HEK293 (cell line): ENCODE data around the gene SYNGR3.

Source experiments
- GFI1B ChIP-seq: fragments of 450-650 bp; formaldehyde crosslinking; IDR thresholded peaks from 2 replicates; pipeline ENCODE4 v1.5.1; 2016; ENCODE audit warnings: missing biosample characterization, missing genetic modification characterization
- GLI2 ChIP-seq: fragments of 450-650 bp; formaldehyde crosslinking; IDR thresholded peaks from 2 replicates; pipeline ENCODE4; 2017; ENCODE audit warnings: missing biosample characterization, missing genetic modification characterization, low read depth, borderline replicate concordance
- KLF10 ChIP-seq: fragments of 450-650 bp; IDR thresholded peaks from 2 replicates; pipeline ENCODE4 v1.5.1; 2018; ENCODE audit warnings: missing biosample characterization, mild to moderate bottlenecking, missing genetic modification characterization
- OVOL3 ChIP-seq: fragments of 450-650 bp; formaldehyde crosslinking; IDR thresholded peaks from 2 replicates; pipeline ENCODE4 v1.5.1; 2016; ENCODE audit warnings: missing biosample characterization, missing genetic modification characterization
- SETDB1 ChIP-seq: IDR thresholded peaks from one replicate; pipeline ENCODE4 v1.6.1; 2017; ENCODE audit warnings: mild to moderate bottlenecking, low read length, moderate library complexity, mixed read lengths; ENCODE audit not compliant: insufficient read length
- SP3 ChIP-seq: fragments of 450-650 bp; formaldehyde crosslinking; IDR thresholded peaks from 2 replicates; pipeline ENCODE4 v1.5.1; 2016; ENCODE audit warnings: missing biosample characterization, missing genetic modification characterization
- ZBTB48 ChIP-seq: fragments of 450-650 bp; formaldehyde crosslinking; IDR thresholded peaks from 2 replicates; pipeline ENCODE4 v1.5.1; 2016; ENCODE audit warnings: missing biosample characterization, missing genetic modification characterization
- ZBTB8A ChIP-seq: fragments of 450-650 bp; formaldehyde crosslinking; IDR thresholded peaks from 2 replicates; pipeline ENCODE4 v1.5.1; 2016; ENCODE audit warnings: missing biosample characterization, missing genetic modification characterization
- ZFHX2 ChIP-seq: fragments of 450-650 bp; formaldehyde crosslinking; conservative IDR thresholded peaks from 2 replicates; pipeline ENCODE4 v1.5.1; 2016; ENCODE audit warnings: missing biosample characterization, missing genetic modification characterization
- ZFP41 ChIP-seq: fragments of 450-650 bp; formaldehyde crosslinking; IDR thresholded peaks from 2 replicates; pipeline ENCODE4 v1.5.1; 2016; ENCODE audit warnings: missing biosample characterization, missing genetic modification characterization, borderline replicate concordance
- ZFP69B ChIP-seq: fragments of 450-650 bp; formaldehyde crosslinking; IDR thresholded peaks from 2 replicates; pipeline ENCODE4 v1.5.1; 2016; ENCODE audit warnings: missing biosample characterization, missing genetic modification characterization
- ZNF140 ChIP-seq: fragments of 450-650 bp; formaldehyde crosslinking; IDR thresholded peaks from 2 replicates; pipeline ENCODE4 v1.5.1; 2016; ENCODE audit warnings: missing biosample characterization, missing genetic modification characterization
- ZNF157 ChIP-seq: fragments of 450-650 bp; formaldehyde crosslinking; IDR thresholded peaks from 2 replicates; pipeline ENCODE4 v1.5.1; 2016; ENCODE audit warnings: missing biosample characterization, missing genetic modification characterization
- ZNF169 ChIP-seq: fragments of 450-650 bp; formaldehyde crosslinking; IDR thresholded peaks from 2 replicates; pipeline ENCODE4 v1.5.1; 2016; ENCODE audit warnings: missing biosample characterization, missing genetic modification characterization
- ZNF175 ChIP-seq: fragments of 450-650 bp; formaldehyde crosslinking; IDR thresholded peaks from 2 replicates; pipeline ENCODE4 v1.5.1; 2016; ENCODE audit warnings: missing biosample characterization, missing genetic modification characterization
- ZNF211 ChIP-seq: fragments of 450-650 bp; formaldehyde crosslinking; IDR thresholded peaks from 2 replicates; pipeline ENCODE4 v1.5.1; 2016; ENCODE audit warnings: low read depth, missing biosample characterization, missing genetic modification characterization
- ZNF214 ChIP-seq: fragments of 450-650 bp; formaldehyde crosslinking; IDR thresholded peaks from 2 replicates; pipeline ENCODE4 v1.5.1; 2017; ENCODE audit warnings: missing biosample characterization, mild to moderate bottlenecking, missing genetic modification characterization, borderline replicate concordance
- ZNF302 ChIP-seq: fragments of 450-650 bp; formaldehyde crosslinking; IDR thresholded peaks from 2 replicates; pipeline ENCODE4 v1.5.1; 2016; ENCODE audit warnings: missing biosample characterization, missing genetic modification characterization, low read depth
- ZNF366 ChIP-seq: fragments of 450-650 bp; formaldehyde crosslinking; conservative IDR thresholded peaks from 2 replicates; pipeline ENCODE4 v1.5.1; 2016; ENCODE audit warnings: missing biosample characterization, missing genetic modification characterization
- ZNF404 ChIP-seq: fragments of 450-650 bp; formaldehyde crosslinking; IDR thresholded peaks from 2 replicates; pipeline ENCODE4 v1.5.1; 2017; ENCODE audit warnings: missing biosample characterization, missing genetic modification characterization
- ZNF423 ChIP-seq: fragments of 450-650 bp; formaldehyde crosslinking; IDR thresholded peaks from 2 replicates; pipeline ENCODE4 v1.5.1; 2016; ENCODE audit warnings: missing biosample characterization, missing genetic modification characterization
- ZNF544 ChIP-seq: fragments of 450-650 bp; formaldehyde crosslinking; IDR thresholded peaks from 2 replicates; pipeline ENCODE4 v1.5.0; 2017; ENCODE audit warnings: missing biosample characterization, missing genetic modification characterization
- ZNF585B ChIP-seq: fragments of 450-650 bp; formaldehyde crosslinking; IDR thresholded peaks from 2 replicates; pipeline ENCODE4 v1.5.1; 2016; ENCODE audit warnings: missing biosample characterization, missing genetic modification characterization
- ZNF621 ChIP-seq: fragments of 450-650 bp; formaldehyde crosslinking; IDR thresholded peaks from 2 replicates; pipeline ENCODE4 v1.5.1; 2017; ENCODE audit warnings: missing biosample characterization, missing genetic modification characterization
- ZNF623 ChIP-seq: fragments of 450-650 bp; formaldehyde crosslinking; IDR thresholded peaks from 2 replicates; pipeline ENCODE4 v1.5.1; 2016; ENCODE audit warnings: missing biosample characterization, missing genetic modification characterization
- ZNF626 ChIP-seq: fragments of 450-650 bp; sonication (Bioruptor Pico); formaldehyde crosslinking; IDR thresholded peaks from 2 replicates; pipeline ENCODE4 v1.5.1; 2018; ENCODE audit warnings: missing biosample characterization, missing genetic modification characterization, inconsistent platforms
- ZNF658 ChIP-seq: fragments of 450-650 bp; formaldehyde crosslinking; IDR thresholded peaks from 2 replicates; pipeline ENCODE4; 2016; ENCODE audit warnings: missing biosample characterization, missing genetic modification characterization
- ZNF830 ChIP-seq: fragments of 450-650 bp; IDR thresholded peaks from 2 replicates; pipeline ENCODE4 v1.5.0; 2018; ENCODE audit warnings: missing biosample characterization, missing genetic modification characterization, low read depth, mild to moderate bottlenecking, moderate library complexity
- ZNF837 ChIP-seq: fragments of 450-650 bp; formaldehyde crosslinking; IDR thresholded peaks from 2 replicates; pipeline ENCODE4 v1.5.1; 2016; ENCODE audit warnings: missing biosample characterization, missing genetic modification characterization
- TF ChIP-seq, protein P1 (sequence below): fragments of 450-650 bp; formaldehyde crosslinking; IDR thresholded peaks from 2 replicates; pipeline ENCODE4 v1.5.1; 2016; ENCODE audit warnings: missing biosample characterization, missing genetic modification characterization
- TF ChIP-seq, protein P2 (sequence below): fragments of 450-650 bp; formaldehyde crosslinking; IDR thresholded peaks from 2 replicates; pipeline ENCODE4 v1.5.0; 2017; ENCODE audit warnings: missing biosample characterization, missing genetic modification characterization, borderline replicate concordance
- TF ChIP-seq, protein P3 (sequence below): fragments of 450-650 bp; formaldehyde crosslinking; IDR thresholded peaks from 2 replicates; pipeline ENCODE4 v1.5.1; 2016; ENCODE audit warnings: missing biosample characterization, missing genetic modification characterization
- TF ChIP-seq, protein P4 (sequence below): fragments of 450-650 bp; formaldehyde crosslinking; IDR thresholded peaks from 2 replicates; pipeline ENCODE4 v1.5.1; 2016; ENCODE audit warnings: missing biosample characterization, missing genetic modification characterization
- TF ChIP-seq, protein P5 (sequence below): fragments of 450-650 bp; formaldehyde crosslinking; IDR thresholded peaks from 2 replicates; pipeline ENCODE4 v1.5.1; 2017; ENCODE audit warnings: missing biosample characterization, missing genetic modification characterization

SYNGR3 gene

DNA sequence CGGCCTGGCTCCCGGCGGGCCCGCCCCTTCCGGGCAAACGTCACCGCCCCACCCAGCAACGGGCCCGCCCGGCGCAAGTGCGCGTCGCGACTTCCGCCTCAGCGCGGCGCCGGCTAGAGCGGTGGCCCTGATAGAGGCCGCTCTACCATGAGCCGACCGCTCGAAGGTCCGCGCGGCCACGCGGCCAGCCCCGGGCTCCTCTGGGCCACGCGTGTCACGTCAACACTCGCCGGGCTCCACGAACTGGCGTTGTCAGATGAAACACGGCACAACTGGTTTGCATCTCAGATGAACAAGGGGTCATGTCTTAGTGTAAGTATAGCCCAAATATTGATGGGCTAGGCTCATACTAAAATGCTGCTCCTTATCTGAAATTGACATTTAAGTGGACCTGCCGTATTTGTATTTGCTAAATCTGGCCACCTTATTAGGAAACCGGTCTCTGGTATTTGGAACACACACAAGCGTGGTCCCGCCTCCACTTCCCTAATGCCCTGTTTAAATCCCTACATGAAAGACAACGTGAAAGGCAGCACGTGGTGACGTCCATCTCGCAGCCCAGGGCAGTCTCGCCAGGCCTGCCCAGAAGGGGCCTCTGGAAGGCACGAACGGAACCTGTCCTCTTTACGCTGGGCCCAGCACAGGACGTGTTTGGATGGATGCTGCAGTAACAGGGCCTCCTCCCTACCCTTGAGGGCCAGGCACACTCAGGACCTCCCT, 20.2 kb downstream of the SYNGR3 start, which contains the start of gene ZNF598 (continued):
- TF ChIP-seq, protein P1, sequence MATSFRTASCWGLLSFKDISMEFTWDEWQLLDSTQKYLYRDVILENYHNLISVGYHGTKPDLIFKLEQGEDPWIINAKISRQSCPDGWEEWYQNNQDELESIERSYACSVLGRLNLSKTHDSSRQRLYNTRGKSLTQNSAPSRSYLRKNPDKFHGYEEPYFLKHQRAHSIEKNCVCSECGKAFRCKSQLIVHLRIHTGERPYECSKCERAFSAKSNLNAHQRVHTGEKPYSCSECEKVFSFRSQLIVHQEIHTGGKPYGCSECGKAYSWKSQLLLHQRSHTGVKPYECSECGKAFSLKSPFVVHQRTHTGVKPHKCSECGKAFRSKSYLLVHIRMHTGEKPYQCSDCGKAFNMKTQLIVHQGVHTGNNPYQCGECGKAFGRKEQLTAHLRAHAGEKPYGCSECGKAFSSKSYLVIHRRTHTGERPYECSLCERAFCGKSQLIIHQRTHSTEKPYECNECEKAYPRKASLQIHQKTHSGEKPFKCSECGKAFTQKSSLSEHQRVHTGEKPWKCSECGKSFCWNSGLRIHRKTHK (tag by site-specific recombination): no peak
- no peak for TF ChIP-seq ZNF621 (tag by site-specific recombination)
- no peak for TF ChIP-seq ZFP41
- no peak for TF ChIP-seq ZNF623 (tag by site-specific recombination)
- TF ChIP-seq SETDB1: no peak
- no peak for TF ChIP-seq ZNF157 (tag by site-specific recombination)
- TF ChIP-seq, protein P2, sequence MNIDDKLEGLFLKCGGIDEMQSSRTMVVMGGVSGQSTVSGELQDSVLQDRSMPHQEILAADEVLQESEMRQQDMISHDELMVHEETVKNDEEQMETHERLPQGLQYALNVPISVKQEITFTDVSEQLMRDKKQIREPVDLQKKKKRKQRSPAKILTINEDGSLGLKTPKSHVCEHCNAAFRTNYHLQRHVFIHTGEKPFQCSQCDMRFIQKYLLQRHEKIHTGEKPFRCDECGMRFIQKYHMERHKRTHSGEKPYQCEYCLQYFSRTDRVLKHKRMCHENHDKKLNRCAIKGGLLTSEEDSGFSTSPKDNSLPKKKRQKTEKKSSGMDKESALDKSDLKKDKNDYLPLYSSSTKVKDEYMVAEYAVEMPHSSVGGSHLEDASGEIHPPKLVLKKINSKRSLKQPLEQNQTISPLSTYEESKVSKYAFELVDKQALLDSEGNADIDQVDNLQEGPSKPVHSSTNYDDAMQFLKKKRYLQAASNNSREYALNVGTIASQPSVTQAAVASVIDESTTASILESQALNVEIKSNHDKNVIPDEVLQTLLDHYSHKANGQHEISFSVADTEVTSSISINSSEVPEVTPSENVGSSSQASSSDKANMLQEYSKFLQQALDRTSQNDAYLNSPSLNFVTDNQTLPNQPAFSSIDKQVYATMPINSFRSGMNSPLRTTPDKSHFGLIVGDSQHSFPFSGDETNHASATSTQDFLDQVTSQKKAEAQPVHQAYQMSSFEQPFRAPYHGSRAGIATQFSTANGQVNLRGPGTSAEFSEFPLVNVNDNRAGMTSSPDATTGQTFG (tag by site-specific recombination): no peak
- TF ChIP-seq ZNF366 (tag by site-specific recombination): no peak
- TF ChIP-seq ZNF211 (tag by site-specific recombination): no peak
- TF ChIP-seq ZNF544 (tag by site-specific recombination): no peak
- TF ChIP-seq, protein P3, sequence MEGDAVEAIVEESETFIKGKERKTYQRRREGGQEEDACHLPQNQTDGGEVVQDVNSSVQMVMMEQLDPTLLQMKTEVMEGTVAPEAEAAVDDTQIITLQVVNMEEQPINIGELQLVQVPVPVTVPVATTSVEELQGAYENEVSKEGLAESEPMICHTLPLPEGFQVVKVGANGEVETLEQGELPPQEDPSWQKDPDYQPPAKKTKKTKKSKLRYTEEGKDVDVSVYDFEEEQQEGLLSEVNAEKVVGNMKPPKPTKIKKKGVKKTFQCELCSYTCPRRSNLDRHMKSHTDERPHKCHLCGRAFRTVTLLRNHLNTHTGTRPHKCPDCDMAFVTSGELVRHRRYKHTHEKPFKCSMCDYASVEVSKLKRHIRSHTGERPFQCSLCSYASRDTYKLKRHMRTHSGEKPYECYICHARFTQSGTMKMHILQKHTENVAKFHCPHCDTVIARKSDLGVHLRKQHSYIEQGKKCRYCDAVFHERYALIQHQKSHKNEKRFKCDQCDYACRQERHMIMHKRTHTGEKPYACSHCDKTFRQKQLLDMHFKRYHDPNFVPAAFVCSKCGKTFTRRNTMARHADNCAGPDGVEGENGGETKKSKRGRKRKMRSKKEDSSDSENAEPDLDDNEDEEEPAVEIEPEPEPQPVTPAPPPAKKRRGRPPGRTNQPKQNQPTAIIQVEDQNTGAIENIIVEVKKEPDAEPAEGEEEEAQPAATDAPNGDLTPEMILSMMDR (tag by site-specific recombination): no peak
- TF ChIP-seq ZBTB8A (tag by site-specific recombination): peak; percentile 53; the same call in 1 of the 2 replicates
- no peak for TF ChIP-seq ZNF658 (tag by site-specific recombination)
- TF ChIP-seq ZNF830 (tag by site-specific recombination): no peak
- TF ChIP-seq ZNF423: no peak
- TF ChIP-seq ZNF175 (tag by site-specific recombination): no peak
- TF ChIP-seq ZNF837 (tag by site-specific recombination): no peak
- no peak for TF ChIP-seq ZNF169
- TF ChIP-seq ZNF214: no peak
- TF ChIP-seq ZBTB48 (tag by site-specific recombination): 0 out of 2 replicates have a peak, but pooled peaks have one; percentile 27
- TF ChIP-seq GFI1B: no peak
- TF ChIP-seq ZNF140: no peak
- no peak for TF ChIP-seq GLI2 (tag by site-specific recombination)
- TF ChIP-seq KLF10 (tag by site-specific recombination): peak; percentile 57; the same call in 1 of the 2 replicates
- peak; percentile 62 for TF ChIP-seq SP3
- TF ChIP-seq, protein P4, sequence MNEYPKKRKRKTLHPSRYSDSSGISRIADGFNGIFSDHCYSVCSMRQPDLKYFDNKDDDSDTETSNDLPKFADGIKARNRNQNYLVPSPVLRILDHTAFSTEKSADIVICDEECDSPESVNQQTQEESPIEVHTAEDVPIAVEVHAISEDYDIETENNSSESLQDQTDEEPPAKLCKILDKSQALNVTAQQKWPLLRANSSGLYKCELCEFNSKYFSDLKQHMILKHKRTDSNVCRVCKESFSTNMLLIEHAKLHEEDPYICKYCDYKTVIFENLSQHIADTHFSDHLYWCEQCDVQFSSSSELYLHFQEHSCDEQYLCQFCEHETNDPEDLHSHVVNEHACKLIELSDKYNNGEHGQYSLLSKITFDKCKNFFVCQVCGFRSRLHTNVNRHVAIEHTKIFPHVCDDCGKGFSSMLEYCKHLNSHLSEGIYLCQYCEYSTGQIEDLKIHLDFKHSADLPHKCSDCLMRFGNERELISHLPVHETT: peak; percentile 65; the same call in 1 of the 2 replicates
- TF ChIP-seq ZNF404 (tag by site-specific recombination): 0 out of 2 replicates have a peak, but pooled peaks have one; percentile 7
- TF ChIP-seq ZNF585B: no peak
- no peak for TF ChIP-seq ZNF626 (tag by site-specific recombination)
- no peak for TF ChIP-seq ZNF302
- 0 out of 2 replicates have a peak, but pooled peaks have one; percentile 5 for TF ChIP-seq ZFHX2
- TF ChIP-seq, protein P5, sequence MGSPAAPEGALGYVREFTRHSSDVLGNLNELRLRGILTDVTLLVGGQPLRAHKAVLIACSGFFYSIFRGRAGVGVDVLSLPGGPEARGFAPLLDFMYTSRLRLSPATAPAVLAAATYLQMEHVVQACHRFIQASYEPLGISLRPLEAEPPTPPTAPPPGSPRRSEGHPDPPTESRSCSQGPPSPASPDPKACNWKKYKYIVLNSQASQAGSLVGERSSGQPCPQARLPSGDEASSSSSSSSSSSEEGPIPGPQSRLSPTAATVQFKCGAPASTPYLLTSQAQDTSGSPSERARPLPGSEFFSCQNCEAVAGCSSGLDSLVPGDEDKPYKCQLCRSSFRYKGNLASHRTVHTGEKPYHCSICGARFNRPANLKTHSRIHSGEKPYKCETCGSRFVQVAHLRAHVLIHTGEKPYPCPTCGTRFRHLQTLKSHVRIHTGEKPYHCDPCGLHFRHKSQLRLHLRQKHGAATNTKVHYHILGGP: no peak
- TF ChIP-seq OVOL3 (tag by site-specific recombination): peak; percentile 62; the same call in 1 of the 2 replicates
- peak; percentile 60; the same call in 1 of the 2 replicates for TF ChIP-seq ZFP69B
